Measurements from ENCODE around the gene FAM3C. TPM values are rescaled to one million over a fixed set of nuclear protein-coding genes. Genes with fewer than 3 reads are reported as not detected.

FAM3C gene
- total and polyA plus RNA-seq, 11 donors, result 20.6 to 97.2 (median 45.3) TPM

GRCh38 chr7:121388950-121389349, 7.2 kb downstream of the FAM3C start:
- DNase-seq (no peak), ATAC-seq (no peak)
- Histone ChIP-seq H3K4me3 (no peak overlapping the region), H3K36me3 (no peaks in the 10 kb centered on the region), H3K4me1 (peaks cover 0 to 32% (median 20%) of the 10 kb centered on the region in 12 donors), H3K9me3 (peaks cover 0 to 4% (median 0%) of the 10 kb centered on the region in 12 donors), H3K27me3 (no peaks in the 10 kb centered on the region), H3K27ac (no peak overlapping the region)
- no peak for TF ChIP-seq CTCF (IDR thresholded peaks at IDR 0.05)
- no peak for TF ChIP-seq POLR2A (IDR thresholded peaks at IDR 0.05)
- intact Hi-C loops (cut with DNase I), result no loop called here
- WGBS, 4 donors, result 89 to 95% (median 94%) methylated on average over 1 of the region's 1 CpG

GRCh38 chr7:121385800-121386179, 10.3 kb downstream of the FAM3C start:
- TF ChIP-seq CTCF (IDR thresholded peaks at IDR 0.05) (no peak), POLR2A (IDR thresholded peaks at IDR 0.05) (no peak)
- peaks cover 0 to 4% (median 0%) of the 10 kb centered on the region in 9 donors for H3K36me3 ChIP-seq
- no peaks in the 10 kb centered on the region for H3K27me3 ChIP-seq
- H3K4me3 ChIP-seq, result no peak overlapping the region
- intact Hi-C loops (cut with DNase I), result no loop called here
- H3K9me3 ChIP-seq, result no peaks in the 10 kb centered on the region
- no peak for DNase-seq
- H3K27ac ChIP-seq, result no peak overlapping the region
- peaks cover 0 to 45% (median 29%) of the 10 kb centered on the region in 12 donors for H3K4me1 ChIP-seq
- ATAC-seq, result peak in 3 of 4 donors; percentile 32 to 50 (median 37)
- WGBS, 4 donors, result 8 to 24% (median 15%) methylated on average over 1 of the region's 1 CpG

- Histone ChIP-seq H3K4me3 (no peak overlapping the region), H3K36me3 (peaks cover 0 to 7% (median 0%) of the 10 kb centered on the region in 9 donors), H3K27ac (no peak overlapping the region), H3K4me1 (peaks cover 0 to 44% (median 29%) of the 10 kb centered on the region in 12 donors), H3K27me3 (no peaks in the 10 kb centered on the region), H3K9me3 (no peaks in the 10 kb centered on the region)
- DNase-seq (no peak), ATAC-seq (no peak)
- WGBS, 4 donors, result 91 to 93% (median 92%) methylated on average over 4 of the region's 4 CpGs
- intact Hi-C loops (cut with DNase I), result no loop called here
- no peak for TF ChIP-seq POLR2A (IDR thresholded peaks at IDR 0.05)
These were observed 10.9 kb downstream of the FAM3C start for GRCh38 chr7:121385056-121385799.

- WGBS, 4 donors, result 62 to 73% (median 66%) methylated on average over 2 of the region's 2 CpGs
- no peaks in the 10 kb centered on the region for H3K9me3 ChIP-seq
- H3K36me3 ChIP-seq, result peaks cover 0 to 12% (median 0%) of the 10 kb centered on the region in 9 donors
- DNase-seq (no peak), ATAC-seq (peak; percentile 76 to 90 (median 80))
- peaks cover 0 to 42% (median 29%) of the 10 kb centered on the region in 12 donors for H3K4me1 ChIP-seq
- intact Hi-C loops (cut with DNase I), result no loop called here
- no peaks in the 10 kb centered on the region for H3K27me3 ChIP-seq
- TF ChIP-seq CTCF (IDR thresholded peaks at IDR 0.05) (no peak), POLR2A (IDR thresholded peaks at IDR 0.05) (no peak)
- H3K27ac ChIP-seq, result no peak overlapping the region
- H3K4me3 ChIP-seq, result no peak overlapping the region
These were observed 11.8 kb downstream of the FAM3C start for GRCh38 chr7:121384265-121384664.

Measured in heart left ventricle (tissue), 16 donors.